ENCODE data around the gene ADAMTSL2. TPM values are rescaled to one million over a fixed set of nuclear protein-coding genes. Genes with fewer than 3 reads are reported as not detected.

The ADAMTSL2 gene
- polyA plus RNA-seq, 1 of the 3 experiments (the other 2 are of a cell fraction): 0.21 TPM

GRCh38 chr9:133619791-133620190 lies 85.3 kb downstream of the ADAMTSL2 start:
- H3F3A ChIP-seq (replicated peaks; ENCODE audit: insufficient read depth): no peaks in the 10 kb centered on the region
- peak overlapping the region in 1 of 2 experiments; percentile 28; a peak in 1 of 4 replicates for H3K27ac ChIP-seq (ENCODE audit: low read depth in 2 of 2, low read length in 1 of 2)
- no peaks in the 10 kb centered on the region for H3K9me2 ChIP-seq
- no peak for DNase-seq
- H3K27me3 ChIP-seq (ENCODE audit: insufficient read depth): peaks cover 21% of the 10 kb centered on the region; the same call in 1 of the 2 replicates
- H3K4me3 ChIP-seq (ENCODE audit: low read depth in 2 of 2, low read length in 1 of 2): no peak overlapping the region
- ChIA-PET POLR2A (interaction anchor here (1.1 kb wide), 1 partner anchor 11 kb away, joined by 3 read pairs; no protein-coding TSS in a partner anchor), CTCF (interaction anchor here (1.3 kb wide), 1 partner anchor 13 kb away, joined by 4 read pairs; no protein-coding TSS in a partner anchor)
- WGBS (ENCODE audit: low lambda C conversion rate): 55% methylated on average over 8 of the region's 8 CpGs
- peaks cover 0 to 30% of the 10 kb centered on the region in 2 experiments; a peak in 1 of 4 replicates for H3K4me1 ChIP-seq (ENCODE audit: control insufficient read depth in 1 of 2, insufficient read depth in 2 of 2, low read depth in 1 of 2, low read length in 1 of 2)
- H3K9ac ChIP-seq: no peak overlapping the region
- H3K79me2 ChIP-seq (ENCODE audit: insufficient read depth): no peaks in the 10 kb centered on the region
- no peak for TF ChIP-seq MAX (IDR thresholded peaks at IDR 0.05; ENCODE audit: low read depth)
- no peak for TF ChIP-seq SMC3 (IDR thresholded peaks at IDR 0.05; ENCODE audit: low read depth, low read length)
- TF ChIP-seq CTCF (IDR thresholded peaks at IDR 0.05): no peak
- no peak for TF ChIP-seq POLR2AphosphoS5 (IDR thresholded peaks at IDR 0.05; ENCODE audit: low read depth, low read length)
- TF ChIP-seq SIN3A (IDR thresholded peaks at IDR 0.05; ENCODE audit: borderline replicate concordance, low read depth, low read length): no peak
- no peak for TF ChIP-seq TAF1 (IDR thresholded peaks at IDR 0.05; ENCODE audit: borderline replicate concordance, low read depth, low read length)
- no peak for TF ChIP-seq PBX3 (IDR thresholded peaks at IDR 0.05)
- no peak for TF ChIP-seq FOXM1 (IDR thresholded peaks at IDR 0.05; ENCODE audit: low read depth)
- TF ChIP-seq CHD2 (IDR thresholded peaks at IDR 0.05; ENCODE audit: low read length, partially characterized antibody): no peak
- TF ChIP-seq RFX5 (IDR thresholded peaks at IDR 0.05; ENCODE audit: low read length): no peak
- no peak for TF ChIP-seq NFIC (IDR thresholded peaks at IDR 0.05; ENCODE audit: borderline replicate concordance)
- TF ChIP-seq FOXJ3 (CRISPR knock-in tag; IDR thresholded peaks at IDR 0.05): no peak
- no peak for TF ChIP-seq USF1 (IDR thresholded peaks at IDR 0.05; ENCODE audit: borderline replicate concordance, low read depth)
- no peak overlapping the region for H2AFZ ChIP-seq (ENCODE audit: low read depth)
- H3K4me2 ChIP-seq: no peak overlapping the region
- no peaks in the 10 kb centered on the region for H3K36me3 ChIP-seq (replicated peaks in 1 of 2; ENCODE audit: control insufficient read depth in 1 of 2, insufficient read depth in 2 of 2, low read length in 1 of 2)
- H3K9me3 ChIP-seq: no peaks in the 10 kb centered on the region
- no peaks in the 10 kb centered on the region for H4K20me1 ChIP-seq (ENCODE audit: insufficient read depth)

All from SK-N-SH (cell line).